WTC11 (cell line): ENCODE results near the gene MZF1. TPM values are rescaled to one million over a fixed set of nuclear protein-coding genes. Genes with fewer than 3 reads are reported as not detected.

Source experiments
- ATAC-seq: fragments of 200-7000 bp; cut with Tn5 transposase; 2 replicates; pipeline ENCODE4 v1.10.0; 2021; ENCODE audit warnings: mild to moderate bottlenecking, moderate library complexity
- CTCF ChIA-PET: fragments of 300-600 bp; sonication (Branson Sonifier 250); formaldehyde crosslinking; loops from one replicate; lab custom pipeline; 2021; ENCODE audit warnings: antibody characterized with exemption; lab: Charles Lee
- POLR2A ChIA-PET: fragments of 350-600 bp; sonication (Branson Sonifier 250); formaldehyde crosslinking; loops from one replicate; lab custom pipeline; 2021; ENCODE audit warnings: antibody characterized with exemption; lab: Charles Lee
- DNase-seq: peaks from one replicate; pipeline ENCODE4 v3.0.0; 2021; ENCODE audit warnings: low spot score
- H3K27ac Mint-ChIP-seq: 2 replicates; pipeline ENCODE4 v1.8.0; 2021; ENCODE audit warnings: mixed read lengths
- H3K27me3 Mint-ChIP-seq: 2 replicates; pipeline ENCODE4 v1.8.0; 2021; ENCODE audit warnings: low read depth, mild to moderate bottlenecking, moderate library complexity, mixed read lengths
- H3K36me3 Mint-ChIP-seq: 2 replicates; pipeline ENCODE4 v1.8.0; 2021; ENCODE audit warnings: mixed read lengths
- H3K4me1 Mint-ChIP-seq: 2 replicates; pipeline ENCODE4 v1.8.0; 2022; ENCODE audit warnings: mixed read lengths
- H3K4me3 Mint-ChIP-seq: 2 replicates; pipeline ENCODE4 v1.8.0; 2021; ENCODE audit warnings: mild to moderate bottlenecking, moderate library complexity, mixed read lengths
- H3K9me3 Mint-ChIP-seq: 2 replicates; pipeline ENCODE4 v1.8.0; 2021; ENCODE audit warnings: mixed read lengths
- ATF1 ChIP-seq: sonication (generic); formaldehyde crosslinking; IDR thresholded peaks from 2 replicates; pipeline ENCODE4 v1.8.1; 2023; ENCODE audit warnings: mild to moderate bottlenecking, moderate library complexity, missing genetic modification reagents
- CREM ChIP-seq: sonication (generic); formaldehyde crosslinking; IDR thresholded peaks from 2 replicates; pipeline ENCODE4 v1.8.1; 2022; ENCODE audit warnings: mild to moderate bottlenecking, missing genetic modification reagents, moderate library complexity
- E2F4 ChIP-seq: sonication (generic); formaldehyde crosslinking; IDR thresholded peaks from 2 replicates; pipeline ENCODE4 v1.8.1; 2022; ENCODE audit warnings: low read depth, mild to moderate bottlenecking, moderate library complexity, missing genetic modification reagents, borderline replicate concordance
- IRF1 ChIP-seq: sonication (generic); formaldehyde crosslinking; IDR thresholded peaks from 2 replicates; pipeline ENCODE4 v1.8.0; 2023; ENCODE audit warnings: missing genetic modification reagents
- MLX ChIP-seq: sonication (generic); formaldehyde crosslinking; IDR thresholded peaks from 2 replicates; pipeline ENCODE4 v1.8.1; 2023; ENCODE audit warnings: mild to moderate bottlenecking, missing genetic modification reagents, moderate library complexity
- ZNF281 ChIP-seq: sonication (generic); formaldehyde crosslinking; IDR thresholded peaks from 2 replicates; pipeline ENCODE4 v1.8.0; 2023; ENCODE audit warnings: mild to moderate bottlenecking, missing genetic modification reagents
- total RNA-seq: library from RNA; stranded (reverse); gene quantifications from 3 replicates; pipeline ENCODE4 v1.2.3, GENCODE V29; 2021
- TF ChIP-seq, protein P1 (sequence below): sonication (generic); formaldehyde crosslinking; IDR thresholded peaks from 2 replicates; pipeline ENCODE4 v1.8.0; 2022; ENCODE audit warnings: mild to moderate bottlenecking, missing genetic modification reagents
- TF ChIP-seq, protein P2 (sequence below): sonication (generic); formaldehyde crosslinking; IDR thresholded peaks from 2 replicates; pipeline ENCODE4 v1.8.0; 2023; ENCODE audit warnings: missing genetic modification reagents, mild to moderate bottlenecking, borderline replicate concordance
- TF ChIP-seq, protein P3 (sequence below): sonication (generic); formaldehyde crosslinking; IDR thresholded peaks from 2 replicates; pipeline ENCODE4 v1.8.1; 2023; ENCODE audit warnings: mild to moderate bottlenecking, missing genetic modification reagents

Gene MZF1
- total RNA-seq, 1 experiment from 2014 or later, result 22.2 TPM

- ATAC-seq, result no peak
- CTCF ChIA-PET, result interaction anchor here (0.6 to 0.8 kb wide), 2 partner anchors 8 to 196 kb away, joined by 3 read pairs; no protein-coding TSS in a partner anchor
- H3K36me3 Mint-ChIP-seq, result peaks cover 15% of the 10 kb centered on the region; the same call in 1 of the 2 replicates
- POLR2A ChIA-PET, result interaction anchor here (1.8 kb wide), 1 partner anchor 12 kb away, joined by 5 read pairs; no protein-coding TSS in a partner anchor
- no peaks in the 10 kb centered on the region for H3K9me3 Mint-ChIP-seq
- TF ChIP-seq E2F4 (CRISPR knock-in tag), result no peak
- TF ChIP-seq, protein P1, sequence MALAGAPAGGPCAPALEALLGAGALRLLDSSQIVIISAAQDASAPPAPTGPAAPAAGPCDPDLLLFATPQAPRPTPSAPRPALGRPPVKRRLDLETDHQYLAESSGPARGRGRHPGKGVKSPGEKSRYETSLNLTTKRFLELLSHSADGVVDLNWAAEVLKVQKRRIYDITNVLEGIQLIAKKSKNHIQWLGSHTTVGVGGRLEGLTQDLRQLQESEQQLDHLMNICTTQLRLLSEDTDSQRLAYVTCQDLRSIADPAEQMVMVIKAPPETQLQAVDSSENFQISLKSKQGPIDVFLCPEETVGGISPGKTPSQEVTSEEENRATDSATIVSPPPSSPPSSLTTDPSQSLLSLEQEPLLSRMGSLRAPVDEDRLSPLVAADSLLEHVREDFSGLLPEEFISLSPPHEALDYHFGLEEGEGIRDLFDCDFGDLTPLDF (CRISPR knock-in tag), result no peak
- TF ChIP-seq ATF1 (CRISPR knock-in tag), result no peak
- TF ChIP-seq IRF1, result no peak
- TF ChIP-seq ZNF281 (CRISPR knock-in tag), result no peak
- TF ChIP-seq MLX (CRISPR knock-in tag), result no peak
- TF ChIP-seq, protein P2, sequence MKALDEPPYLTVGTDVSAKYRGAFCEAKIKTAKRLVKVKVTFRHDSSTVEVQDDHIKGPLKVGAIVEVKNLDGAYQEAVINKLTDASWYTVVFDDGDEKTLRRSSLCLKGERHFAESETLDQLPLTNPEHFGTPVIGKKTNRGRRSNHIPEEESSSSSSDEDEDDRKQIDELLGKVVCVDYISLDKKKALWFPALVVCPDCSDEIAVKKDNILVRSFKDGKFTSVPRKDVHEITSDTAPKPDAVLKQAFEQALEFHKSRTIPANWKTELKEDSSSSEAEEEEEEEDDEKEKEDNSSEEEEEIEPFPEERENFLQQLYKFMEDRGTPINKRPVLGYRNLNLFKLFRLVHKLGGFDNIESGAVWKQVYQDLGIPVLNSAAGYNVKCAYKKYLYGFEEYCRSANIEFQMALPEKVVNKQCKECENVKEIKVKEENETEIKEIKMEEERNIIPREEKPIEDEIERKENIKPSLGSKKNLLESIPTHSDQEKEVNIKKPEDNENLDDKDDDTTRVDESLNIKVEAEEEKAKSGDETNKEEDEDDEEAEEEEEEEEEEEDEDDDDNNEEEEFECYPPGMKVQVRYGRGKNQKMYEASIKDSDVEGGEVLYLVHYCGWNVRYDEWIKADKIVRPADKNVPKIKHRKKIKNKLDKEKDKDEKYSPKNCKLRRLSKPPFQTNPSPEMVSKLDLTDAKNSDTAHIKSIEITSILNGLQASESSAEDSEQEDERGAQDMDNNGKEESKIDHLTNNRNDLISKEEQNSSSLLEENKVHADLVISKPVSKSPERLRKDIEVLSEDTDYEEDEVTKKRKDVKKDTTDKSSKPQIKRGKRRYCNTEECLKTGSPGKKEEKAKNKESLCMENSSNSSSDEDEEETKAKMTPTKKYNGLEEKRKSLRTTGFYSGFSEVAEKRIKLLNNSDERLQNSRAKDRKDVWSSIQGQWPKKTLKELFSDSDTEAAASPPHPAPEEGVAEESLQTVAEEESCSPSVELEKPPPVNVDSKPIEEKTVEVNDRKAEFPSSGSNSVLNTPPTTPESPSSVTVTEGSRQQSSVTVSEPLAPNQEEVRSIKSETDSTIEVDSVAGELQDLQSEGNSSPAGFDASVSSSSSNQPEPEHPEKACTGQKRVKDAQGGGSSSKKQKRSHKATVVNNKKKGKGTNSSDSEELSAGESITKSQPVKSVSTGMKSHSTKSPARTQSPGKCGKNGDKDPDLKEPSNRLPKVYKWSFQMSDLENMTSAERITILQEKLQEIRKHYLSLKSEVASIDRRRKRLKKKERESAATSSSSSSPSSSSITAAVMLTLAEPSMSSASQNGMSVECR (CRISPR knock-in tag), result no peak
- TF ChIP-seq, protein P3, sequence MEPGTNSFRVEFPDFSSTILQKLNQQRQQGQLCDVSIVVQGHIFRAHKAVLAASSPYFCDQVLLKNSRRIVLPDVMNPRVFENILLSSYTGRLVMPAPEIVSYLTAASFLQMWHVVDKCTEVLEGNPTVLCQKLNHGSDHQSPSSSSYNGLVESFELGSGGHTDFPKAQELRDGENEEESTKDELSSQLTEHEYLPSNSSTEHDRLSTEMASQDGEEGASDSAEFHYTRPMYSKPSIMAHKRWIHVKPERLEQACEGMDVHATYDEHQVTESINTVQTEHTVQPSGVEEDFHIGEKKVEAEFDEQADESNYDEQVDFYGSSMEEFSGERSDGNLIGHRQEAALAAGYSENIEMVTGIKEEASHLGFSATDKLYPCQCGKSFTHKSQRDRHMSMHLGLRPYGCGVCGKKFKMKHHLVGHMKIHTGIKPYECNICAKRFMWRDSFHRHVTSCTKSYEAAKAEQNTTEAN (CRISPR knock-in tag), result no peak
- TF ChIP-seq CREM (CRISPR knock-in tag), result no peak
- H3K4me3 Mint-ChIP-seq, result no peak overlapping the region
- H3K4me1 Mint-ChIP-seq, result peaks cover 17% of the 10 kb centered on the region
- peak; percentile 6 for DNase-seq
- H3K27ac Mint-ChIP-seq, result no peak overlapping the region
- H3K27me3 Mint-ChIP-seq, result no peaks in the 10 kb centered on the region
Measured at GRCh38 chr19:58570770-58571574, 2.2 kb downstream of the MZF1 start.
